DMS53 (cell line): Measurements from ENCODE around the gene SNX25.
"Not testable (repeated sequence)": the region's sequence is repeated elsewhere in the genome, so short reads cannot be mapped to it uniquely, and the experiment has no call there.

Source experiments
- DNase-seq: peaks from one replicate; lab custom pipeline; 2025; lab: John Stamatoyannopoulos, UW

The SNX25 gene

DNA sequence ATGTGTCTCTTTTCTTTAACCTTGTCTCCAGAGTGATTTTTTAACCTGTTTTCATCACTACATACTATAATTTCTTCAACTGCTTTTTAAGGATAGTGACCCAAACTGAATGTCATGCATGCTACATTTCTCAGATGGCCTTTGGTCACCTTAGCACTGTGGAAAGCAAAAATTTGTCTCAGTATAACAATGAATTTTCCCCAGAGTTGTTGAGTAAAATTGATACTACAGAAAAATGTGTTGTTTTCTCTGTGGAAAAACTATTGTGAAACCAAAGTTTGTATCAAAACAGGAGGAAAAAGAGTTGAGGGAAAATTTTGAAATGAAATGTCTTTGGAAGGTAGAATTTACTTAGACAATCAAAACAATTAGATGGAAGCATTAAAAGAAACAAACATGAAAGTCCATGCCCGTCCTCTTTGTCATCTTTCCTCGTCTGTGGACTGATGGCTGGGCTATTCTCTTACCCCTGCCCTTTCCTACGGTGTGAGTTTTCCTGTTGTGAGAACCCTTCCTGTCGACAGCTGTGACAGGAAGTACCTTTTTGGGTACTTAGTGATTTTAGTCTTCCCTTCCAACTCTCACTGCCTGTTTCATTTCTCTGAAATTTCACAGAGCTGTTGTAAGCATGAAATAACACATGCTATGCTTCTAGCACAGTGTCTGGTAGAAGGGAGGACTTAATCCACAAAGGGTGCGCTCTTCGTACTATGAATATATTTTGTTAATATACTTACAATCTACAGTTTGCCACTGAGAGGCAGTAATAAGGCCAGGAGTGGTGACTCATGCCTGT is 135.5 kb downstream of the SNX25 start:
- no peak for DNase-seq

DNA sequence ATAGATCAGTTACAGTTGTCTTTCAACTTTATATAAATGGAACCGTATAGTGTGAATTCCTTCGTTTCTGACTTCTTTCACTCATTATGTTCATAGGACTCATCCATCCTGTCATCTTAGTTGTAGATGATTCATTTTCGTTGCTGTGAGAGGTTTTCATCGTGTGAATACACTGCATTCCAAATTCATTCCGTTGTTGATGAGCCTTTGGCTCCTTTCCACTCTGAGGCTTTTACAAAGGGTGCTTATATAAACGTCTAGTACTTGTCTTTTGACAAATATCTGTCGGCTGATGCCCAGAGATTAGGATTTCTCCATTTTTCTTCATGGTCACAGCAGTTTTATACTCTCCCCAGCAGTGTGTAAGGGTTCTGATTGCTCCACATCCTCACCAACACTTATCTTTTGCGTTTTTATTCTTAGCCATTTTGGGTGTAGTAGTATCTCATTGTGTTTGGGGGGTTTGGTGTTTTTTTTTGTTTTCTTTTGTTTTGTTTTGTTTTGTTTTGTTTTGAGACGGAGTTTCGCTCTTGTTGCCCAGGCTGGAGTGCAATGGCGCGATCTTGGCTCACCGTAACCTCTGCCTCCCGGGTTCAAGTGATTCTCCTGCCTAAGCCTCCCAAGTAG is 137.7 kb downstream of the SNX25 start:
- DNase-seq = no peak

DNA sequence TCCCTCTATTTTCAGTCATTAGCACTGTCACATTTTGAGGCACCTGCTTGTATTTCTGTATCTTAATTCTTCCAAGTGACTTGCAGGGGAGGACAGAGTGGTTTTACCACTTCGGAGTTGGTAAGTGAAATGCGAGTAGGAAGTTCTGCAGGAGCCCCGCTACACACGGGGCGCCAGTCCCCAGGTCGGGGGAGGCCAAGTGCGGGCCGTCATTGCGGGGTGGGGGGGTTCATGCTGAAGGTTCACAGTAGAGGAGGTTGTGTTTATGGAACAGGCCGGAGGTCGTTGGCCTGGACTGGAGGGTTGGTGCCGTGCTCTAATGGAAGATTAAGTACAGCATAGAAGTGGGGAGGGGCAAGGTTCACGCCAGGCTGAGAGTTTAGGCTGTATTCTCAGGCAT is 142.3 kb downstream of the SNX25 start:
- no peak for DNase-seq

DNA sequence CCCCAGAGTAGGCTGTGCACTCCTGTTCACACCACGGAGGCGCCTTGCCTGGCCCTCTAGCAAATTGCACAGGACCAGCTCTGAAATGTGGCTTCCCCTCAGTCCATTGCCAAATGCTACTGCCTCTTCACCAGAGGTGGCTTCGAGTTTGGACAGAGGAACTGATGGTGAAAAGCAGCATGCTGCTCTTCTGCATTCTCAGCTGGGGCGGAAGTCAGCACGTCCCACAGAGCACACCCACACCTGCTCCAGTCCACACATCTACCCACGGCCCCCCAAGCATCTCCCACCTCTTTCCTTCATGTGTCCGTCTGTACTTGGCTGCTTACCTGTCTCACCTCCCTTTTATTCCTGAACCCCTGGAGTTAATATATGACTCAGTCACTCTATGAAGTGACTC is 142.8 kb downstream of the SNX25 start:
- DNase-seq = no peak

DNA sequence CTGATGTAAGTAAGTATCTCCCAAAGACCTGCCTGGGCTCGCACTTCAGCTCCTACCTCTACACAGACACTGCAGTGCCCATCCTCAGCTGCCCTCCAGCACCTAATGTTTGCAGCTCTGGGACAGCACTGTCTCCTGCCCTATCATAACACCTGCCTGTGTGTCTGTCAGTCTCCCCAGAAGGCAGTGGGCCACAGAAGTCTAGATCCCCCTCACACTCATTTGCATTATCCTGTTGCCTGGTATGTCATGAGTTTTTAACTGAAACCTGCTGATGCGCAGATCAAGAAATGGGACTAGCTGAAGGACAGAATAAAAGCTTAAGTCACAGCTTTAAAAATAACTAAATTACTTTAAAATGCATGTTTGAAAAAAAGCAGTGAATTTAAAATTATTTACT is 143.3 kb downstream of the SNX25 start:
- no peak for DNase-seq

DNA sequence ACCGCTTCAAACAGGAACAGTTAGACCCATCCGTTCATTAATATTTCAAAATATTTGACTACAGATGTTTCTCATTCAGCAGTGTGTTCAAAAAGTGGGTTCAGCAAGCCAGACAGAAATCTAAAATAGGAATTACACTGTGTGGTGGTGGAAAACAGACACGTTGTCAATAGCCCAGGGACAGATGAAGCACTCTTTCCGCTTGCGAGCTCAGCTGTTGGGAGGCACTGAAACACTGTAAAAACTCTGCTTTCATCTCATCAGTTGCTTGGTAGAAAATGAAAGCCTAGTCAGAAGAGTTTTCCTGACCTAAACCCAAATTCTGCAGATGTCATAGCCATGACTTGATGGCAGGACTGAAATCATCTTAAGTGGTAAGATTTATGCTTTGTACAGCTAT is 147.8 kb downstream of the SNX25 start:
- DNase-seq = no peak

DNA sequence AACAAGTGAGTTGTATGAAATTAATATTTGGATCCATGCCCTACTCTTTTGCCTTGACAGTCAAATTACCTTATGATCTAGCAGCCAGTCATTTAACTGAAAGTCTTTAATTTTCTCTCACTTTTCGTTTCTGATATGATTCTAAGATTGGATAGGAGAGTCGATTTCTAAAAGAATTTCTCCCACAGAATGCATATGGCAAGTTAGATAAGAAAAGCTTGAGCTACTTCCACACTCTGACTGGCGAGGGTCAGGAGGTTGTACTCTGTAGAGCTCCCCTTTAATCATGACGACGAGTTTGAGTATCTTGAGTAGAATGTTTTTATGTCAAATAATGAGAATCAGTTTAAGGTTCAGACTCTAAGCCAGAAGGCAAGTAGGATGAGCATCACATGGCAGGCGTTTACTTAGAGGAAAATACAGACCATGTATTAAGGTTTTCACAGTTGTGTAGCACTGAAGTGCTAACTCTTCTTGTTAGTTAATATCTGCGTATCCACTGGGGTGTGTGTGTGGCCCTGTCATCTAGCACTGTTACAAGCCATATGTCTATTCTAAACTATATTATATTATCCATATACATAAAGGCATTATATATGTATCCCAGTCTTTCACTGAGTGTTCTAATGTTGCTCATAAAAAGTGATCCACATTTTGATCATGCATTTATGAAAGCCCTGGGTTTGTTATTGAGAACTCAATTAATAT is 148.5 kb downstream of the SNX25 start:
- no peak for DNase-seq

DNA sequence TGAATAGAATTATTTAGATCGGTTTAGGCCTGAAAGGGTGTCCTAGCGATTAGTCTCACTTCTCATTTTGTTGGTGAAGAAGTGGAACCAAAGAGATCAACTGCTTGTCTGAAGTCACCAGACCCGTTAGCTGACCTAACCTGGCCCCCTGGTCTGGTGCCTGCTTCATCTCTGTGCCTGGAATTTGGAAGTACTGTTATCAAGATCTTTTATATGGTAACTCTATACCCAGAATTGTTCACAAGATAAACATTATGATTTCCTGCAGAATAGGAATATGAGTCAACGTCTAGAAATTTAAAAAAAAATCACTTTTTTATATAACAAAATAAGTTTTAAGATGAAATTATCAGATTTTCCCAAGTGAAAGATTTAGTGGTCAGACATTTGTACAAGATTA is 149.1 kb downstream of the SNX25 start:
- DNase-seq = peak; percentile 1

DNA sequence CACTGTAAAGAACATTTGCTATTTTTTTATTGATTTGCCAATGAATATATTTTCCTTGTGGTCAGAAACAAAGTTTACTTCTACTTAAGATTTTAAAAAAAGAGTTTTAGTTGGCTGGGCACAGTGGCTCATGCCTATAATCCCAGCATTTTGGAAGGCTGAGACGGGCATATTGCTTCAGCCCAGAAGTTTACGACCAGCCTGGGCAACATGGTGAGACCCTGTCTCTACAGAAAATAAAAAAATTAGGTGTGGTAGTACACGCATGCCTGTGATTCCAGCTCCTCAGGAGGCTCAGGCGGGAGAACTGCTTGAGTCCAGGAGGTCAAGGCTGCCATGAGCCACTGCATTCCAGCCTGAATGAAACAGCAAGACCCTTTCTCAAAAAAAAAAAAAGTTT is 149.6 kb downstream of the SNX25 start:
- no peak for DNase-seq

DNA sequence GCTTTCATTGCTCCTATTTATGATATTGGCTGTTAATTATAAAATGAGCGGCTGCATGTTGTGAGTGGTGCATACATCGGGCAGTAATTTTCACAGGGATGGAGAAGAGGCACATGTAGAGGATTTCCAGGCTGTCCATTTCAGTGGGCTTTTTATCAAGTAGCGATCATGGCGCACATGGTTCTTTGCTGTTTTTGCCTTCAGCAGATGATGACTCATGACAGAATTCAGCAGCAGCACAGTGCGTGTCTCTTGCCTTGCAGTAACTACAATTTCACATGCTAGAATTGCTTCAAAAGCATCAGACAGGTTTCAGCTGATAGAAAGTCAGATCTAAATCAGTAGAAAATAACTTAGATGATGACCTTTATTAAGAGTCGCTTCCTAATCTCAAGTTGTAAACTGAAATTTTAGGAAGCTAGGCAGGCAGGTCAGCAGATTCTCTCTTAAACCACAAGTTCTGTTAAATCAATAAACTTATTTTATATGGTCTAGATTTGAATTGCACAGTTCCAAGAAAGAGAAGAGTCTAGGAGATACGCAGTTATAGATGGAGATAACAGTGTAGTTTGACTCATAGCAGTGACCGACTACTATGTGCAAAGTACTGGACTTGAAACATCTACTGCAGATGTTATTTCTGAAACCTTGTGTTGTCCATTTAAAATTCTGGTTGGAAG is 150.5 kb downstream of the SNX25 start:
- no peak for DNase-seq

DNA sequence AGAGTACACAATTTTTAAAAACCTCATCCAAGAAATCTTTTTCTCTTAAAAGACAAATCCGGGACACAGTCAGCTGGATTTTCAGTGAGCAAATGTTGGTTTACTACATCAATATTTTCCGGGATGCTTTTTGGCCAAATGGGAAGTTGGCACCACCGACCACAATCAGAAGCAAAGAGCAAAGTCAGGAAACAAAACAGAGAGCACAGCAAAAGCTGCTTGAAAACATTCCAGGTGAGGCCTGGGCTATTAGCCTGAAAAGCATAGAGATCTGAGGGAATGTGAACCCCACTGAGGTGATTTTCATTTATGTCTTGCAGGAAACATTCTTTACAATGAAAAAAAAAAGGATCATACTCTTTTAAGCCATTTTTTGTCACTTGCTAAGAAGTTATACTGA is 152.5 kb downstream of the SNX25 start:
- DNase-seq = no peak

DNA sequence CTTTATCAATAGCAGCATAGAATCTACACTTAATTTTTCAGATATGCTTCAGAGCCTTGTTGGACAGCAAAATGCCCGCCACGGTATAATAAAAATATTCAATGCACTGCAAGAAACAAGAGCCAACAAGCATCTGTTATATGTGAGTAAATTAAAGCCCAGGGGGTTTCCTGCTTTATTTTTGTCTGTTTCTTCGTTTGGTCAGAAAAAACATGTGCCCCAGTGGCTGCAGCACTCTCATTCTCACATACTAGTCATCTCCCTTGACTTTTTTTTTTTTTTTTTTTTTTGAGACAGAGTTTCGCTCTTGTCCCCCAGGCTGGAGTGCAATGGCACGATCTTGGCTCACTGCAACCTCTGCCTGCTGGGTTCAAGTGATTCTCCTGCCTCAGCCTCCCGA is 153.2 kb downstream of the SNX25 start:
- not testable (repeated sequence) for DNase-seq

DNA sequence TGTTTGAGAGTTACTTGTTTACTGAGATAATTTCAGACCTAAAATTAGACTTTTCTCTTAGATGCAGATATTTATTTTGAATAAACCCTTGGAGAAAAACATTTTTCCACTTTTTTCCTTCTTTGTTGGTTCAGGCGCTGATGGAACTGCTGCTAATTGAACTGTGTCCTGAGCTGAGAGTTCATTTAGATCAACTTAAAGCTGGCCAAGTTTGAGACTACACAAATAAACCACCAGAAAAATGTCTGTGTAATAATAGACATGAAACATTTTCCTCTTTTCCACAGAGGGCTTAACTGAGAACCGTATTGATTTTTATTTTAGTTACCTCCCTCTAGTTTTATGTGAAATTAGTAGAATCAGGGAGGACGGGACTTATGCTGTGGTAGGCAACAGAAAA is 153.9 kb downstream of the SNX25 start:
- no peak for DNase-seq

DNA sequence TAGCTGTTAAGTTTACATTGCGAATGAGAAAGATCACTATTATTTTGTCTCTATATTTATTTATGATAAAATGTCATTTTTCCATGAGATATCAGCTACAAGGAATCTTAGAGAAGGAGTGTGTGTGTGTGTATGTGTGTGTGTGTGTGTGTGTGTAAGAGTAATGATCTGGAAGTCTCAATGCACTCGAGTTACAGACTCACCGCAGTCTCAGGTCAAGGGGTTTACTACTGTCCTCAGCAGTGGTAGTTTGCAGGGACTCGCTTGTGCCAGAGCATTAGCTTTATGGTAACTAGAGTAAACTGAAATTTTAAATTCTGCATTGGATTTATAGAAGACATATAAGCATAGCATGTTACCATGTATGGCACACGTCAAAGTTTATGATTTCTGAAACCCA is 155.5 kb downstream of the SNX25 start:
- DNase-seq = no peak

DNA sequence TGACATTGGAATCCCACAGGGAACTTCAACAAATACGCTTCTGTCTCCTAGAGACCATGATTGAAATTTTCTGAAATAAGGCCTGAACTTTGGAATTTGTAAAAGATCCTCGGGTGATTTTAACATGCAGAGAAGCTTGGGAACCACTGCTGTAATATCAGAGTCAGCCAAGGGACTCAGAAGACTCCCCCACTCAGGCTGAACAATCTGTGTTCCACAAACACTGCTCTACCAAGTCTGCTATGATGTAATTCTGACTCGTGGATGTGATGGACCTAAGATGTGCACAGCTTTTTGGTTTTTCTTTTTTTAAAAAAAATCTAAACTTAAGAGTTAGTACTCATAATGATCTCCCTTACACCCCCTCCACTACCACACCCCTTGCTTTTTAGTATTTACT is 160.3 kb downstream of the SNX25 start:
- no peak for DNase-seq

DNA sequence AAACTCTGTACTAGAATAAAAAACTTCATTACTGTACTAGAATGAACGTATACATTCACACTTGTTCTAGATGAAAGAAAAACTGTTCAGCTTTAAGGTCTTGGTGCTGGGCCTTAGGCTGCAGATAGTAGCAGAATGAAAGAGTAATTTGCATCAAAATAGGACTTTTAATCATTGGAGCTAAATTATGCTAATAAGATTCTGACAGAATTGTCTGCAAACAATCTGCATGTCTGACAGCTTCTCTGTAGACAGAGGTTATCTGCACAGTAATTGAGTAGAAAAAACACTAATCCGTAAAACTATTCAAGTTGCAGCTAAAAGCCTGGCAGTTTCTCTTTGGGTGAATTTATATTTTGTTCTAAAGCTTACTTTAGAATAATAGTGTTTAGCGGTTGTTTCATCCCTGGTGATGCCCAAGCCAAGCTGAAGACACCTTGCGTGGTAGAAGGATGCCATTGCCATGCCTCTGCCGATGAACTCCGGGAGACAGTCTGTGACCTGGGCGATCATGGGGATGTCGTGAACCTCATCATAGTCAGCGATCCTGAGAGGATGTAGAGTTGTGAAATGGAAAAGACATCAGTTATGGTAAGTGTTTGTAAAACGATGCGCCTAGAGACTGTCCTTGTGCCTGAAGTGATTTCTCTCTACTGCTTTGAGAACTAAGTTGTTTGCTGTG is 161.0 kb downstream of the SNX25 start:
- no peak for DNase-seq

DNA sequence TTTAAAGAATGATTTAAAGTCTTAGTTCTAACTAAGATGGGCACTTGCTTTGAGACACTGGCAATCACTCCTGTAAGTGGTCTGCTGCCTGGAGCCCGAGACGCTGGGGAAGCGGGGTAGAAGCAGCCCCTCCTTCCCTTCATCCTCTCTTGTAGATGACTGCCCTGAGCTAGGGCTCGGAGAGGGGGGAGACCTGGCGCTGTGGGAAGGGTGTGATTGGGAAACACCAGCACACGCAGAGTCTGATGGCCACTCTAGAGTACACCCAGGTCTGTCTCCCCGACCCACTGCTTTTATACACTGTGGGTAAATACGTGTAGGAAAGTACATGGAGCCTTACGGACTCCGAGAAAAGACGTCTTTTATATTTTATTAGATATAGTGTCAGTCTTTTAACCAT is 162.3 kb downstream of the SNX25 start:
- no peak for DNase-seq

DNA sequence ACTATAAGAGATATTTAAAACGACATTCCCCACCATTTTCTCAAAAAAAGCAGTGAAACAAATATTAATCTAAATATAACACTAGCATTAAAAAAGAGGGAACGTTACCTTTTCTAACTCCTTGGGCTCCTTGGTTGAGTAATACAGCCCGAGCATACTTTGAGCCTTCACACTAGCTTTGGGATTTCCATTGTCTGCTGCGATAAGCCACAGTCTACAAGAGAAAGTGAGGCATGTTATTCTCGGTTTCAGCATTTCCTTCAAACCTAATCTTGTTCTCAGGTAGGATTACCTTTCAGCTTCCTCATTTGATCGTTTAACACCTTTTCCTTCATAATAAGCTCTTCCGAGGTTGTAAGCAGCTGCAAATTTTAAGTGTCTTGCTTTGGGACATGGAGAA is 164.6 kb downstream of the SNX25 start:
- no peak for DNase-seq

DNA sequence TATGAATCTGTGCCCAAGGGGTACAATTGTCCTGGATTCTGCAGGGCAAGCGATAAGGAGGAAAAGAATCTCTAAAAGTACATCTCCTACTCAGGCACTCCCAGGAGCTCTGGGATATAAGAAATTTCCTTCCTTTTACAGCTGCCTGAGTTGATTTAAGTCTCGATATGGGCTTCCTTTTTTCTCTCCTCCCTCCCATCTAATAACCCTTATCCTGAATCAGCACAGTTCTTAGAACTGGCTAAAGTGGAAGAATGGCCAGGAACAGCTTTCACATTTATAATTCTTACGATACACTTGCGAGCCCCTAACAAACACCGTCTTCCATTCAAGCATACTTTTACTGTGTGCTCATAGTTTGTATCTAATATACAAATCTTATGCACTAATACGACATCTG is 165.2 kb downstream of the SNX25 start:
- DNase-seq = no peak

DNA sequence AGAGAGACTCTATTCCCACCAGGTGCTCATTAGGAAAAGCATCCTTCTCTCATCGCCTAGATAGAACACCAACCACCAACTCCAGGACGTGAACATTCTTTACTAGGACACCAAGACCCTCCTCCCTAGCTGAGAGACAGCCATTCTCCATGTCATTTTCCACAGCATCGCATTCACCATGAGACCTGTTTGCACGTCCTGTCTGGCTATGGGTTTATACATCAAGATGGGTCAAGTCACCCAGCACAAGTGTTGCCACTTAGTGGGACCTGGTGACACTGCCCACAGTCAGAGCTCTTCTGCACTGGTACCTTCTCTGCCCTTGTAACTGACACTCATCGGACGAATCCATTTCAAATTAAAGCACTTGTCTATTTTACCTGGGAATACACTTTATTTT is 168.9 kb downstream of the SNX25 start:
- DNase-seq = no peak

DNA sequence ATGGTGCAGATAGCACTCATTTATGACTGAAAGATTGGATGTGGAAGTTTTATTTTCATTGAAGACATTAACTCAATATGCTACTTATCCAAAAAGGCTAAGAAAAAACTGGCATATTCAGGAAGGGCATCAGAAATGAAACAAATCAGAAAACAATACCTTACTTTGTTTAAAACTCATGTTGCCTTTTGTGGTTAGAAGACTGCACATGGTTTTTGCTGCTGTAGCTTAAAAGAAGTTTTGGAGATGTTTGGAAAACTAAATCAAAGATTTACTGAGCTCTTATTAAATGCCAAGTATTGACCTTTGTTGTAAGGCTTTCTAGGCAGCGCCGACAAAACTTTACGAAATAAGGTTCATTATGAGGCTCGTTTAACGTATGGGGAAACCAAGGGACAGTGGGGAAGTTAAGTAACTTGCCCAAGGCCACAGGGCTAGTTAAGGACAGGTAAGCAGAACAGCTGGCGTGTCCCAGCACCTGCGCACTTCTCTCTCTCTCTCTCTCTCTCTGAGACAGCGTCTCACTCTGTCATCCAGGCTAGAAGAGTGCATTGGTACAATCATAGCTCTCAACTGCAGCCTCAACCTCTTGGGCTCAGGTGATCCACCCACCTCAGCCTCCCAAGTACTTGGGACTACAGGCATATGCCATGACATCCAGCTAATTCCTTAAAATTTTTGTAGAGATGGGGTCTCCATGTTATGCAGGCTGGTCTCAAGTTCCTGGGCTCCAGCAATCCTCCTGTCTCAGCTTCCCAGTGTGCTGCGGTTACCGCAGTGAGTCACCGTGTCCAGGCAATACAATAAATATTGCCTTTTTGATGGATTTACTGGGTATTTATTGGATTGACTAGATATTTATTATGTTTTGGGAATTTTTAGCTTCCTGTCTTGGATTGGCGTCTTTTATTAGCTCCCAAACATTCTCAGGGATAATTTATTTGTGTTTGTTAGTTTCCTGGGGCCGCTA is 170.2 kb downstream of the SNX25 start:
- DNase-seq = no peak
